Dendritic cell treated with granulocyte-macrophage colony-stimulating factor and Interleukin-4, amounts not matched to agents 40 ng/mL and 50 ng/mL, for 4 days (primary cell): ENCODE measurements around the gene MLH1.
"Not testable (repeated sequence)": the region's sequence is repeated elsewhere in the genome, so short reads cannot be mapped to it uniquely, and the experiment has no call there.

Source experiments
- H3K27ac Mint-ChIP-seq: one replicate; pipeline ENCODE4 v1.8.0; 2022; ENCODE audit warnings: mild to moderate bottlenecking, mixed read lengths
- H3K27me3 Mint-ChIP-seq: one replicate; pipeline ENCODE4 v1.8.0; 2022; ENCODE audit warnings: mild to moderate bottlenecking, mixed read lengths
- H3K36me3 Mint-ChIP-seq: one replicate; pipeline ENCODE4 v1.8.0; 2022; ENCODE audit warnings: low read depth, mixed read lengths
- H3K4me1 Mint-ChIP-seq: one replicate; pipeline ENCODE4 v1.8.0; 2022; ENCODE audit warnings: low read depth, mixed read lengths
- H3K4me3 Mint-ChIP-seq: one replicate; pipeline ENCODE4 v1.8.0; 2022; ENCODE audit warnings: mild to moderate bottlenecking, moderate library complexity, mixed read lengths
- H3K9me3 Mint-ChIP-seq: one replicate; pipeline ENCODE4 v1.8.0; 2022; ENCODE audit warnings: mixed read lengths
- intact Hi-C: fragments of 100-400 bp; cut with micrococcal nuclease; formaldehyde crosslinking; loops from one replicate; pipeline ENCODE4 v1.15.0; 2022

The MLH1 gene

GRCh38 chr3:36993326-36994283 is at the start of gene MLH1:
Gene MLH1, plus strand, starts transcription at chr3:36993518. Its CDS starts 30 bp downstream, at chr3:36993548.
- Mint-ChIP-seq H3K4me3 (no peak within 1 kb of the TSS), H3K9me3 (no peaks in the 10 kb centered on the region), H3K27ac (no peak within 1 kb of the TSS), H3K36me3 (no peaks in the 10 kb centered on the region), H3K4me1 (peaks cover 16% of the 10 kb centered on the region), H3K27me3 (no peaks in the 10 kb centered on the region)
- intact Hi-C loops = loop anchor here (1.0 kb wide), 1 partner anchor 85 kb away; no protein-coding TSS in a partner anchor

DNA sequence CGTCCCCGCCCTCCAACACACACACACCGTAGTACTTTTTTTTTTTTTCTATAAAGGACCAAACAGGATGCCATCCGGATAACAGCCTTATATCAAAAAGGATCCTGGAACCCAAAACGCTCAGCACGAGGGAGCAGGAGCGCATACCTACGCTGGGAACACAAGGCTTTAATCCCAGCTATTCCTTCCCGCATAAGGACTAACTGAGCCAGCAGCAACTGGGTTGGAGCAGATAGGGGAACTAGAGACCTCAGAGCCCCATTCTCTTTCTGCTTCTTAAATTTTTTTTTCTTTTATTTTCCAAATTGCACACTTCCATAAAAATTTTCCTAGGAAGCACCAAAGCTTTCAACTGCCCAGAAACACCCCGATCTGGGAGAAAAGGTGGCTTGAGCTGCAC is 49.7 kb upstream of the MLH1 start:
- H3K4me1 Mint-ChIP-seq = peaks cover 17% of the 10 kb centered on the region
- H3K27me3 Mint-ChIP-seq = peaks cover 2% of the 10 kb centered on the region
- H3K4me3 Mint-ChIP-seq = peak overlapping the region; percentile 89
- intact Hi-C loops = no loop called here
- peaks cover 12% of the 10 kb centered on the region for H3K9me3 Mint-ChIP-seq
- peak overlapping the region; percentile 83 for H3K27ac Mint-ChIP-seq
- H3K36me3 Mint-ChIP-seq = peaks cover 11% of the 10 kb centered on the region

DNA sequence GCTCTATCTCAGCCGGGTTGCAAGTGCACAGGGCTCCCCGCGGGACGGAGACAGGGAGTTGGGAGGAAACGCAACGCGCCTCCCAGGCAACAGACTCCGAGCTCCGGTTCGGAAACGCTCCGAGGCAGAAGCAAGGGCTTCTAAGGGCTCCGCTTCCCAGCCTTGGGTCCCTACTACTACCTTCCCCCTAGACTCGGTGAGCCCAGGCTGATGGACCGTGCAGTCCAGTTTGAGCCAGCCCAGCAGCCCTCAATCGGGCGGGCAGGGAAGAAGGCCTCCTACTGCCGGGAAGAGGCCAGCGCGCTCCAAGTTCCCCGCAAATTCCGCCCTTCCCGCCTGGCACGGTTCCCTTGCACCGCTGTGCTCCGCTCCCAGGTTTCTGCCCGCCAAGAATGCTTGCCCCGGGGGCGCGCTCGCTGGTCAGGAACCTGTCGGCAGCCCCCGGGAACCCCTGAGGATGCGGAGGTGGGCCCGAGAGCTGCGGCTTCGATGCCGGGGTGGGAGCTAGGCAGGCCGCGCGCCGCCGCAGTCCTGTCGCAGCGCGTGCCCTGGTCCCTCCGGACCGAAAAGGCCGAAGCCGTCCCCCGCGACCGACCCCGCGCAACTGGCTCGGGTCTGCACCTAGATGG is 49.2 kb upstream of the MLH1 start:
- intact Hi-C loops = no loop called here
- Mint-ChIP-seq H3K9me3 (peaks cover 12% of the 10 kb centered on the region), H3K27me3 (peaks cover 2% of the 10 kb centered on the region), H3K4me3 (peak overlapping the region; percentile 89), H3K36me3 (peaks cover 11% of the 10 kb centered on the region), H3K4me1 (peaks cover 17% of the 10 kb centered on the region), H3K27ac (peak overlapping the region; percentile 83)

GRCh38 chr3:36944641-36945270 is 48.6 kb upstream of the MLH1 start, which contains the start of gene TRANK1:
Gene TRANK1, minus strand, starts transcription at chr3:36945054. Its CDS starts 245 bp downstream, at chr3:36944809.
- peaks cover 2% of the 10 kb centered on the region for H3K27me3 Mint-ChIP-seq
- H3K4me3 Mint-ChIP-seq = peak within 1 kb of the TSS; percentile 89
- peaks cover 12% of the 10 kb centered on the region for H3K9me3 Mint-ChIP-seq
- H3K36me3 Mint-ChIP-seq = peaks cover 11% of the 10 kb centered on the region
- peak within 1 kb of the TSS; percentile 83 for H3K27ac Mint-ChIP-seq
- H3K4me1 Mint-ChIP-seq = peaks cover 17% of the 10 kb centered on the region
- intact Hi-C loops = no loop called here

GRCh38 chr3:36945333-36945980 is 47.9 kb upstream of the MLH1 start:
- peaks cover 17% of the 10 kb centered on the region for H3K4me1 Mint-ChIP-seq
- peaks cover 11% of the 10 kb centered on the region for H3K36me3 Mint-ChIP-seq
- H3K27me3 Mint-ChIP-seq = peaks cover 2% of the 10 kb centered on the region
- H3K4me3 Mint-ChIP-seq = peak overlapping the region; percentile 89
- H3K9me3 Mint-ChIP-seq = peaks cover 12% of the 10 kb centered on the region
- intact Hi-C loops = no loop called here
- H3K27ac Mint-ChIP-seq = peak overlapping the region; percentile 83

DNA sequence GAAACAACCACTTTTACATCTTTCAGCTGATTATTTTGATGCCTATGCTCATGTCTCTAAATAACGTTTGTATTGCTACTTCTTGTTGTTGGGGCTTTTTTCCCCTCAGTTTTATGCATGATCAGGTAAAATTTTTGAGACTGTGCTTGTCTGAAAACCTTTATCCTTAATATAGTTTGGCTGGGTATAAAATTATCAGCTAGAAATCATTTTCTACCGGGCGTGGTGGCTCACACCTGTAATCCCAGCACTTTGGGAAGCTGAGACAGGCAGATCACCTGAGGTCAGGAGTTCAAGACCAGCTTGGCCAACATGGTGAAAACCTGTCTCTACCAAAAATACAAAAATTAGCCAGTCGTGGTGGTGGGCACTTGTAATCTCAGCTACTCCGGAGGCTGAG is 45.5 kb upstream of the MLH1 start:
- H3K4me3 Mint-ChIP-seq, intact Hi-C loops, H3K36me3 Mint-ChIP-seq, H3K27me3 Mint-ChIP-seq, H3K27ac Mint-ChIP-seq: not testable (repeated sequence)
- Mint-ChIP-seq H3K9me3 (peaks cover 12% of the 10 kb centered on the region), H3K4me1 (peaks cover 13% of the 10 kb centered on the region)

DNA sequence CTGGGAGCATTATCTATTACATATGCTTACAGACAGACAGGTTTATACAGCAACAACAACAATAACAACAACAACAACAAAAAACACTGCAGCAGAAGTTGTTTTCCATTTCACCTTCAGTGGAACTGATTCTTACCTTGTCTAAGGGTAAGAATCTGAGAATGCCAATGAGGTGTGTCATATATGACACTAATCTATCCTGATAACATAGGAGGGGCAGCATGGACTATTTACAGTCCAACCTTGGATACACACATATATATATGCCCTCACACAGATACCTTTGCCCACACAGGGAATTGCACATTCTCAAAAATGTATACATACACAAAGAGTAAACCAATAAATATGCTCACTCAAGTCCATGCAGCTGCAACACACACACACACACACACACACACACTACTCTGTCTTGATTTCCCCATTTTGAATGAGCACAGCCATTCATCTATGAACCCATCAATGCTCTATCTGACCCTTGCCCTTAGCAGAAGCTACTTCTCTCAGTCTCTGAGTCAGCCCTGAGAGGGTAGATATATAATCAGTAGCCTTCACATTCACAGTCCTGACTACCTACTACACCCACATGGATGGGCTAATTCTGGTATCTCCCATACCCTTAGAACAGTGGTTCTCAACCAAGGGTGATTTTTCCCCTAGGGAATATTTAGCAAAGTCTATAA is 38.7 kb upstream of the MLH1 start:
- Mint-ChIP-seq H3K27me3 (no peaks in the 10 kb centered on the region), H3K4me1 (peaks cover 15% of the 10 kb centered on the region), H3K4me3 (no peak overlapping the region), H3K9me3 (no peaks in the 10 kb centered on the region), H3K27ac (no peak overlapping the region), H3K36me3 (no peaks in the 10 kb centered on the region)
- intact Hi-C loops = no loop called here

DNA sequence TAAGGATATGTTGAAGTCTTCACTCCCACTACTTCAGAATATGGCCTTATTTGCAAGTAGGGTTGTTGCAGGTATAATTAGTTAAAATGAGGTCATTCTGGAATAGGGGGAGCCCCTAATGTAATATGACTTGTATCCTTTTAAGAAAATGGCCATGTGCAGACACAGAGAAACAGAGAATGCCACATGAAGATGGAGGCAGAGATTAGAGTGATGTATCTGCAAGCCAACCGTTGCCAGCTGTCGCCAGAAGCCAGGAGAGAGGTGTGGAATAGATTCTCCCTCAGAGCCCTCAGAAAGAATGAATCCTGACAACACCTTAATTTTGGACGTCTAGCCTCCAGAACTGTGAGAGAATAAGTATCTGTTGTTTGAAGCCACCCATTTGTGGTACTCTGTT is 37.2 kb upstream of the MLH1 start:
- no peak overlapping the region for H3K4me3 Mint-ChIP-seq
- intact Hi-C loops = no loop called here

DNA sequence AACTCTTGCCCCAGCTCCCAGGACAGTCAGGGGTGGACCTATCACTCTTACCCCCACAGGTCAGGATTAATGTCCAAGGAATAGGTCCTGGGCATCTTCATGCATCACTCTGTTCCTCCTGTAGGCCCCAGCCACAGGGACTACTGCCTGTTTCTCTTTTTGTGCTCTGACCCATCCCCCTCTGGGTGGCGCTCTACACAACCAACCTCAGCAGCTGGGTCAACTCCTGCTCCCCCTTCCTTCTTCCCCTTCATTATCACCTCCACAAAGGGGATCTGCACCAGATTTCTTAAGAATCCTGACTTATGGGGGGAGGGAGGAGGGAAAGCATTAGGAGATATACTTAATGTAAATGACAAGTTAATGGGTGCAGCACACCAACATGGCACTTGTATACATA is 36.3 kb upstream of the MLH1 start:
- H3K27ac Mint-ChIP-seq = no peak overlapping the region
- peaks cover 15% of the 10 kb centered on the region for H3K4me1 Mint-ChIP-seq
- H3K9me3 Mint-ChIP-seq = no peaks in the 10 kb centered on the region
- H3K4me3 Mint-ChIP-seq = no peak overlapping the region
- no peaks in the 10 kb centered on the region for H3K36me3 Mint-ChIP-seq
- H3K27me3 Mint-ChIP-seq = no peaks in the 10 kb centered on the region
- intact Hi-C loops = no loop called here

More for the DNA sequence above, 37.2 kb upstream of the MLH1 start:
- no peaks in the 10 kb centered on the region for H3K36me3 Mint-ChIP-seq
- H3K27me3 Mint-ChIP-seq = no peaks in the 10 kb centered on the region
- no peak overlapping the region for H3K27ac Mint-ChIP-seq
- H3K4me1 Mint-ChIP-seq = peaks cover 15% of the 10 kb centered on the region
- no peaks in the 10 kb centered on the region for H3K9me3 Mint-ChIP-seq

DNA sequence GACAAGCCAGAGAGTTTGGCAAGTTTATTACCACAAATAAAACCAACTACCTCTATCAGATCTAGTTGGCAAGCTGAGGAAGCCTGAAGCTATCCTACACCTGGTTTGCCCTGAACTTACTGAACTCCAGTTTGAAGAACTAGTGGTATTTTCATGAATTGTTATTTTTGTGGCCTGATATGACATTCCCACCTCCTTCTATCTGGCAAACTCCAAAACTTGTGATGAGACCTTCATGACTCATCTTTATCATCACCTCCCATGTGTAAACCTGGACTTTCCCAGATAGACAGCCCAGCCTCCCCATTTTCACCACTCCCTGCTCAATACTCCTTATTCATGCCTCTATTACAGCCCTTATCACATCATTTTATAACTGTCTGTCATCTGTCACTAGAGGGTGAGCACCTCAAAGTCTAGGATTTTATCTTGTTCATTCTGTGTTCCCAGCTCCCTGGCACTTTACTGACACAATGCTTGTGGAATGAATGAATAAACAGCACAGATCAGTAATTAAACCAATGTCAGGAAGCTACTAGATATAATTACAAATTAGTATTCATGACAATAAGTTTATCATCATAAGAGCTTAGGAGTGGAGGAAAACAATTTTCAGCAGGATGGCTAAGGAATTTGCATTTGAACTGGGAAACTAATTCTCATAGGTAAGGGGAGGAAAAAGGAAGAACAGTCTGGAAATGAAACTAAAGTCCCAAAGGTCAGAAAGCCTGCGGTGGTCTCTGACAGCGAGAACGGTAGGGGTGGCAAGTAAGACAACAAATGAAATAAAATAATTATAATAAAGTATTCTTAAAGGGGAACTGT is 35.2 kb upstream of the MLH1 start:
- intact Hi-C loops = loop anchor here (1.0 kb wide), 2 partner anchors 54 to 229 kb away; no protein-coding TSS in a partner anchor
- Mint-ChIP-seq H3K27me3 (no peaks in the 10 kb centered on the region), H3K4me3 (no peak overlapping the region), H3K36me3 (no peaks in the 10 kb centered on the region), H3K27ac (no peak overlapping the region), H3K4me1 (peaks cover 15% of the 10 kb centered on the region), H3K9me3 (no peaks in the 10 kb centered on the region)

DNA sequence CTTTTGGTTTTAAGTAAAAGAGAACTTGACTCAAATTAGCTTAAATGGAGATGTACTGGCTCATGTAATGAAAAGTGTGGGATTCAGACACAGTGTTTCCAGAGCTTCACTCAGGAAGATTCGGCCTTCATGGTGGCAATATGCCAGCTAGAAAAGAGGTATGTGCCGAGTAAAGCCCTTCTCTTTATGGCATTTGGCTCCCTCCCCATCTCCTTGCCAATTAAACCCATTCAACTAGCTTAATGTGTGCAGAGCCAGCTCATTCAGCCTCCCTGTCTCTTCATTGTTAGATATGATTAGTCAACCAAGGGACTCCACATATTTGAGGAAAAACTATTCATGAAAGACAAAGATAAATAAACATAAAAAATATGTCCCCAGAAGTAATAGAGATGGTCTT is 33.5 kb upstream of the MLH1 start:
- Mint-ChIP-seq H3K9me3 (no peaks in the 10 kb centered on the region), H3K4me3 (no peak overlapping the region), H3K36me3 (no peaks in the 10 kb centered on the region), H3K4me1 (peaks cover 21% of the 10 kb centered on the region), H3K27me3 (no peaks in the 10 kb centered on the region), H3K27ac (no peak overlapping the region)
- intact Hi-C loops = no loop called here

GRCh38 chr3:36960502-36960901 is 32.8 kb upstream of the MLH1 start:
- Mint-ChIP-seq H3K9me3 (no peaks in the 10 kb centered on the region), H3K36me3 (no peaks in the 10 kb centered on the region), H3K4me3 (no peak overlapping the region), H3K27ac (no peak overlapping the region), H3K27me3 (no peaks in the 10 kb centered on the region), H3K4me1 (peaks cover 27% of the 10 kb centered on the region)
- intact Hi-C loops = no loop called here
